Vagina (tissue), 2 donors: ENCODE data around the gene OR5B21. TPM values are rescaled to one million over a fixed set of nuclear protein-coding genes. Genes with fewer than 3 reads are reported as not detected.

Experiments used
- DNase-seq, 2 donors: peaks; one replicate each; pipeline ENCODE4 v3.0.0-alpha.2; 2017; ENCODE audit errors: extremely low spot score in 2 of 2
- H3K27ac ChIP-seq: fragments of 200-600 bp; sonication (generic); one replicate; pipeline ENCODE4 v1.5.1; 2019
- H3K27me3 ChIP-seq: fragments of 200-600 bp; sonication (generic); one replicate; pipeline ENCODE4 v1.5.1; 2019
- H3K36me3 ChIP-seq, 2 donors: fragments of 200-600 bp; sonication (generic); one replicate each; pipeline ENCODE4 v1.5.1; 2017 to 2019
- H3K4me1 ChIP-seq: fragments of 200-600 bp; sonication (generic); one replicate; pipeline ENCODE4 v1.5.1; 2019
- H3K4me3 ChIP-seq, 2 donors: fragments of 200-600 bp; sonication (generic); 1 replicate in 1 of 2; 2 replicates in 1 of 2; pipeline ENCODE4 v1.5.1; 2016 to 2019
- H3K9me3 ChIP-seq: fragments of 200-600 bp; sonication (generic); one replicate; pipeline ENCODE4 v1.5.1; 2019
- CTCF ChIP-seq, 3 experiments: fragments of 450-650 bp in 2 of 3; fragments of 200-600 bp in 1 of 3; sonication (generic) in 1 of 3; IDR thresholded peaks; one replicate each; pipeline ENCODE4 v1.5.1; 2017 to 2019; ENCODE audit warnings: antibody characterized with exemption in 3 of 3, mild to moderate bottlenecking in 2 of 3, moderate library complexity in 2 of 3
- POLR2A ChIP-seq, 2 donors: fragments of 450-650 bp; IDR thresholded peaks; one replicate each; pipeline ENCODE4 v1.6.1; 2017; ENCODE audit warnings: antibody characterized with exemption in 2 of 2, mild to moderate bottlenecking in 2 of 2, moderate library complexity in 2 of 2
- POLR2AphosphoS5 ChIP-seq, 2 donors: sonication (generic); formaldehyde crosslinking; IDR thresholded peaks; one replicate each; pipeline ENCODE4 v1.9.0; 2017; ENCODE audit warnings: antibody characterized with exemption in 2 of 2, mild to moderate bottlenecking in 2 of 2, low read depth in 1 of 2; ENCODE audit not compliant: insufficient read depth in 1 of 2
- intact Hi-C: fragments of 100-400 bp; cut with DNase I; formaldehyde crosslinking; loops from one replicate; pipeline ENCODE4 v1.15.1; 2023
- total RNA-seq: library from RNA; depleted of rRNA; stranded (reverse); fragments of >200 nt; gene quantifications from one replicate; pipeline ENCODE4 v1.2.3, GENCODE V29; 2016

Gene OR5B21
- total RNA-seq, 1 donor from 2014 or later: not detected

GRCh38 chr11:58497951-58498350, 10.0 kb downstream of the OR5B21 start:
- no peaks in the 10 kb centered on the region for H3K4me1 ChIP-seq
- TF ChIP-seq POLR2A (IDR thresholded peaks at IDR 0.05) (no peak), POLR2AphosphoS5 (IDR thresholded peaks at IDR 0.05; ENCODE audit: insufficient read depth in 1 of 2, low read depth in 1 of 2) (no peak), CTCF (IDR thresholded peaks at IDR 0.05) (no peak)

DNA sequence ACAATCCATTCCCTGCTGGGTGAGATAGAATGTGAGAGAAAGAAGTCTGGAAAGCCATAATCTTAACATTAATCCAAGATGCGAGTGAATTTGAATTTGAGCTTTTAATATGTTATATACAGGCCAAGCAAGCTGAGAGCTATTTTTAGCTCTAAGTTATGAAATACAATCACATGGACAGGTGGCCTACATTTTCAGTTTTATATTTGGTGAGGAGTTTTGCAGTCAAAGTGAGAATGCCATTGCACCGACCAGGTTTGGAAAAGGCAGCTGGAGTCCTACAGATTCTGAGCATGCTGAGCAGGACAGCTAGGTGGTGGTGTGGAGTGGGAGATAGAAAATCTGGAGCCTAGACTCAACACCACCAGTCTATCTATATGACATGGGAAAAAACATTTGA, 12.0 kb downstream of the OR5B21 start:
- H3K27ac ChIP-seq: no peak overlapping the region
- DNase-seq: no peak
- intact Hi-C loops: no loop called here
- H3K36me3 ChIP-seq: no peaks in the 10 kb centered on the region
- TF ChIP-seq CTCF (IDR thresholded peaks at IDR 0.05): no peak
- TF ChIP-seq POLR2A (IDR thresholded peaks at IDR 0.05): no peak
- TF ChIP-seq POLR2AphosphoS5 (IDR thresholded peaks at IDR 0.05; ENCODE audit: insufficient read depth in 1 of 2, low read depth in 1 of 2): no peak
- H3K4me1 ChIP-seq: no peaks in the 10 kb centered on the region
- H3K9me3 ChIP-seq: no peaks in the 10 kb centered on the region
- no peaks in the 10 kb centered on the region for H3K27me3 ChIP-seq
- H3K4me3 ChIP-seq: no peak overlapping the region

More at GRCh38 chr11:58497951-58498350, 10.0 kb downstream of the OR5B21 start:
- no peaks in the 10 kb centered on the region for H3K36me3 ChIP-seq
- no peaks in the 10 kb centered on the region for H3K9me3 ChIP-seq
- no peak for DNase-seq
- intact Hi-C loops: no loop called here
- H3K4me3 ChIP-seq: no peak overlapping the region
- no peak overlapping the region for H3K27ac ChIP-seq
- no peaks in the 10 kb centered on the region for H3K27me3 ChIP-seq

DNA sequence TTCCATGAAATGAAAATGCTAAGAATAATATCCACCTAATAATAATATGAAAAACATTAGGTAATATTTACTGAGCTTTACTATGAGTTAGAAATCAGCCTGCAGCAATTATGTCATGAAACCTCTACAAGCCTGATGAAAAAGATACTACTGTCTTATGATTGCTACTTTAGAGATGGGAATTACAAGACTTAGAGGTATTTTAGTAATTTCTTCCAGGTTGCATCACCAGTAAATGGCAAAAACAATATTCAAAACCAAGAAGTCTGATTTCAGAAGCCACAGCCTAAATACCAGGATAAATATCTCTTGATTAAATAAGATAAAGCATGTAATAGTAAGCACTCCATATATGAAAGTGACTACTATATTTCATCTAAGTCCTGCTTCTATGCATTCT, 13.8 kb downstream of the OR5B21 start:
- Histone ChIP-seq H3K4me3 (no peak overlapping the region), H3K4me1 (no peaks in the 10 kb centered on the region), H3K9me3 (no peaks in the 10 kb centered on the region), H3K27me3 (no peaks in the 10 kb centered on the region), H3K27ac (no peak overlapping the region), H3K36me3 (no peaks in the 10 kb centered on the region)
- intact Hi-C loops: no loop called here
- no peak for TF ChIP-seq POLR2A (IDR thresholded peaks at IDR 0.05)
- no peak for TF ChIP-seq POLR2AphosphoS5 (IDR thresholded peaks at IDR 0.05; ENCODE audit: insufficient read depth in 1 of 2, low read depth in 1 of 2)
- DNase-seq: no peak

GRCh38 chr11:58493676-58494075, 14.2 kb downstream of the OR5B21 start:
- H3K4me3 ChIP-seq: no peak overlapping the region
- no peak overlapping the region for H3K27ac ChIP-seq
- H3K9me3 ChIP-seq: no peaks in the 10 kb centered on the region
- no peaks in the 10 kb centered on the region for H3K4me1 ChIP-seq
- intact Hi-C loops: no loop called here
- DNase-seq: no peak
- TF ChIP-seq POLR2A (IDR thresholded peaks at IDR 0.05) (no peak), POLR2AphosphoS5 (IDR thresholded peaks at IDR 0.05; ENCODE audit: insufficient read depth in 1 of 2, low read depth in 1 of 2) (no peak), CTCF (IDR thresholded peaks at IDR 0.05) (no peak)
- H3K27me3 ChIP-seq: no peaks in the 10 kb centered on the region
- no peaks in the 10 kb centered on the region for H3K36me3 ChIP-seq

DNA sequence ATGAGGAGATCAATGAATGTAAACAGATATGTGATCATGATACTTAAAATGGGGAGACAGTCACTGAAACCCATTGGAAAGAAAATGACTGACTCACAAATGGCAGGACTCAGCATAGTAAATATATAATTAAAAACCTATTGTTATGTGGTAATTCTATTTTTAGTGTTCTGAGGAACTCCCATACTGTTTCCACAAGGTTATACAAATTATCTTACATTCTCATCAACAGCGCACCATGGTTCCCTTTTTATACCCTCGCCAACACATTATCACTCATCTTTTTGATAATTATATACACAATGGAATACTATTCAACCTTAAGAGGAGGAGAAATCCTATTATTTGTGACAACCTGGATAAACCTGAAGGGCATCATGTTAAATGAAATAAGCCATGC, 17.1 kb downstream of the OR5B21 start:
- H3K4me1 ChIP-seq: no peaks in the 10 kb centered on the region

More for the DNA sequence above, 17.1 kb downstream of the OR5B21 start:
- H3K27ac ChIP-seq: no peak overlapping the region
- H3K27me3 ChIP-seq: no peaks in the 10 kb centered on the region
- TF ChIP-seq POLR2A (IDR thresholded peaks at IDR 0.05) (no peak), CTCF (IDR thresholded peaks at IDR 0.05) (no peak), POLR2AphosphoS5 (IDR thresholded peaks at IDR 0.05; ENCODE audit: insufficient read depth in 1 of 2, low read depth in 1 of 2) (no peak)
- H3K4me3 ChIP-seq: no peak overlapping the region
- DNase-seq: no peak
- no peaks in the 10 kb centered on the region for H3K9me3 ChIP-seq
- H3K36me3 ChIP-seq: no peaks in the 10 kb centered on the region
- intact Hi-C loops: no loop called here
